ENCODE data around the gene OR2AK2.

DNA sequence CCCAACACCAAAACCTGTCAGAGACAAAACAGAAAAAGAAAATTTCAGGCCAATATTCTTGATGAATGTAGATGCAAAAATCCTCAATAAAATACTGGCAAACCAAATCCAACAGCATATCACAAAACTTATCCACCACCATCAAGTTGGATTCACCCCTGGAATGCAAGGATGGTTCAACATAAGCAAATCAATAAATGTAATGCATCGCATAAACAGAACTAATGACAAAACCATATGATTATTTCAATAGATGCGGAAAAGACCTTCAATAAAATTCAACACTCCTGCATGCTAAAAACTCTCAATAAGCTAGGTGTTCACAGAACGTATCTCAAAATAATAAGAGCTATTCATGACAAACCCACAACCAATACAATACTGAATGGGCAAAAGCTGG, 44.6 kb downstream of the OR2AK2 start:
- no peak for TF ChIP-seq SUZ12 (IDR thresholded peaks at IDR 0.05; ENCODE audit: extremely low read depth, insufficient read depth, insufficient read length)
- TF ChIP-seq ZNF274 (IDR thresholded peaks at IDR 0.05; ENCODE audit: low read depth, low read length): no peak
- no peak for TF ChIP-seq YY1 (IDR thresholded peaks at IDR 0.05; ENCODE audit: insufficient read depth, insufficient read length)

All from NT2/D1 (cell line).